GM23248 (cell line): ENCODE results near the gene KDM6A. TPM values are rescaled to one million over a fixed set of nuclear protein-coding genes. Genes with fewer than 3 reads are reported as not detected.
"Not testable (repeated sequence)": the region's sequence is repeated elsewhere in the genome, so short reads cannot be mapped to it uniquely, and the experiment has no call there.

Source experiments
- DNase-seq: peaks from one replicate; pipeline ENCODE4 v3.0.0-alpha.2; 2015
- H2AFZ ChIP-seq: fragments of 200-600 bp; sonication (generic); 2 replicates; pipeline ENCODE4 v1.6.1; 2016; ENCODE audit warnings: antibody characterized with exemption
- H3F3A ChIP-seq: fragments of 200-600 bp; sonication (generic); 2 replicates; pipeline ENCODE4 v1.6.1; 2016; ENCODE audit warnings: mild to moderate bottlenecking, antibody characterized with exemption, mixed run types; ENCODE audit not compliant: insufficient read depth
- H3K27ac ChIP-seq: fragments of 200-600 bp; sonication (generic); 2 replicates; pipeline ENCODE4 v1.5.1; 2016; ENCODE audit warnings: mild to moderate bottlenecking
- H3K27me3 ChIP-seq: fragments of 200-600 bp; sonication (generic); replicated peaks from 2 replicates; pipeline ENCODE4 v1.6.1; 2016; ENCODE audit warnings: mild to moderate bottlenecking; ENCODE audit not compliant: insufficient read depth
- H3K36me3 ChIP-seq: fragments of 200-600 bp; sonication (generic); 2 replicates; pipeline ENCODE4 v1.6.1; 2016; ENCODE audit warnings: low read depth, mild to moderate bottlenecking
- H3K4me1 ChIP-seq: fragments of 200-600 bp; sonication (generic); 2 replicates; pipeline ENCODE4 v1.6.1; 2016; ENCODE audit warnings: mild to moderate bottlenecking; ENCODE audit not compliant: insufficient read depth
- H3K4me2 ChIP-seq: fragments of 200-600 bp; sonication (generic); one replicate; pipeline ENCODE4 v1.6.1; 2016; ENCODE audit warnings: mild to moderate bottlenecking; ENCODE audit not compliant: unreplicated experiment
- H3K4me3 ChIP-seq: fragments of 200-600 bp; sonication (generic); 2 replicates; pipeline ENCODE4 v1.5.1; 2016; ENCODE audit warnings: mild to moderate bottlenecking
- H3K79me2 ChIP-seq: fragments of 200-600 bp; sonication (generic); 2 replicates; pipeline ENCODE4 v1.6.1; 2016; ENCODE audit warnings: mild to moderate bottlenecking; ENCODE audit not compliant: insufficient read depth
- H3K9ac ChIP-seq: fragments of 200-600 bp; sonication (generic); 2 replicates; pipeline ENCODE4 v1.6.1; 2016; ENCODE audit warnings: mild to moderate bottlenecking
- H3K9me2 ChIP-seq: fragments of 200-600 bp; sonication (generic); 2 replicates; pipeline ENCODE4 v1.6.1; 2016; ENCODE audit warnings: mixed run types, mild to moderate bottlenecking, moderate library complexity; ENCODE audit not compliant: insufficient read depth
- H3K9me3 ChIP-seq: fragments of 200-600 bp; sonication (generic); one replicate; pipeline ENCODE4 v1.6.1; 2017; ENCODE audit warnings: low read depth
- H4K20me1 ChIP-seq: fragments of 200-600 bp; sonication (generic); 2 replicates; pipeline ENCODE4 v1.6.0; 2016; ENCODE audit not compliant: insufficient read depth
- EZH2 ChIP-seq: fragments of 200-600 bp; sonication (generic); IDR thresholded peaks from 2 replicates; pipeline ENCODE4 v1.6.1; 2018; ENCODE audit warnings: antibody characterized with exemption, mild to moderate bottlenecking; ENCODE audit not compliant: insufficient read depth, poor library complexity, severe bottlenecking
- EZH2phosphoT487 ChIP-seq: fragments of 200-600 bp; sonication (generic); IDR thresholded peaks from 2 replicates; pipeline ENCODE4 v1.6.1; 2018; ENCODE audit warnings: antibody characterized with exemption, moderate library complexity, mild to moderate bottlenecking, low read depth; ENCODE audit not compliant: insufficient read depth
- WGBS, 2 experiments: methylation state at CpG; one replicate each; pipeline ENCODE4 v1.1.6; 2015 to 2017; ENCODE audit warnings: low lambda C conversion rate in 2 of 2, low coverage in 1 of 2; ENCODE audit errors: missing lambda C conversion rate in 2 of 2; 5-methylcytosine and 5-hydroxymethylcytosine counted together
- in situ Hi-C: fragments of 300-500 bp; cut with MboI; formaldehyde crosslinking; loops from 2 replicates; pipeline ENCODE4 v1.15.0; 2020
- polyA plus RNA-seq: library from polyadenylated mRNA; unstranded; fragments of >200 nt; fragmentation: Nextera tagmentation; extraction: Ambion mirVana; gene quantifications from 2 replicates; pipeline ENCODE4 v1.2.1, GENCODE V29; 2016
- total RNA-seq: library from RNA; depleted of rRNA; stranded (reverse); fragments of >200 nt; shearing (Covaris generic); gene quantifications from 2 replicates; pipeline ENCODE4 v1.2.3, GENCODE V29; 2014

The KDM6A gene
- total and polyA plus RNA-seq, 2 experiments from 2014 or later = 5.8 to 12.0 TPM

- no peaks in the 10 kb centered on the region for H4K20me1 ChIP-seq
- TF ChIP-seq EZH2phosphoT487 (no peak), EZH2 (no peak)
- no peak overlapping the region for H3K9ac ChIP-seq
- no peak overlapping the region for H3K4me2 ChIP-seq
- no peaks in the 10 kb centered on the region for H3K9me3 ChIP-seq
- no peak for DNase-seq
- H3K36me3 ChIP-seq = no peaks in the 10 kb centered on the region
- no peaks in the 10 kb centered on the region for H3K79me2 ChIP-seq
- in situ Hi-C loops = loop anchor here (25.0 kb wide), 1 partner anchor 92 kb away; no protein-coding TSS in a partner anchor
- no peaks in the 10 kb centered on the region for H3K27me3 ChIP-seq
- H3K27ac ChIP-seq = no peak overlapping the region
- no peak overlapping the region for H2AFZ ChIP-seq
- no peak overlapping the region for H3K4me3 ChIP-seq
- no peaks in the 10 kb centered on the region for H3K9me2 ChIP-seq
- H3K4me1 ChIP-seq = no peaks in the 10 kb centered on the region
- H3F3A ChIP-seq = no peaks in the 10 kb centered on the region
- WGBS, 2 experiments = 84 to 89% methylated on average over 4 of the region's 4 CpGs
Observed at GRCh38 chrX:45128896-45129454, 256.0 kb downstream of the KDM6A start.

GRCh38 chrX:45133465-45133864, 260.5 kb downstream of the KDM6A start:
- in situ Hi-C loops = loop anchor here (25.0 kb wide), 1 partner anchor 96 kb away; no protein-coding TSS in a partner anchor
- Histone ChIP-seq H3F3A (no peaks in the 10 kb centered on the region), H3K27me3 (no peaks in the 10 kb centered on the region), H3K4me1 (no peaks in the 10 kb centered on the region), H3K79me2 (no peaks in the 10 kb centered on the region), H3K27ac (no peak overlapping the region), H3K9me2 (no peaks in the 10 kb centered on the region), H3K4me2 (no peak overlapping the region), H2AFZ (no peak overlapping the region), H3K9me3 (no peaks in the 10 kb centered on the region), H3K4me3 (no peak overlapping the region), H3K36me3 (no peaks in the 10 kb centered on the region), H3K9ac (no peak overlapping the region), H4K20me1 (no peaks in the 10 kb centered on the region)
- TF ChIP-seq EZH2 = no peak
- no peak for TF ChIP-seq EZH2phosphoT487
- DNase-seq = no peak
- WGBS, 2 experiments = 62 to 70% methylated on average over 3 of the region's 3 CpGs

DNA sequence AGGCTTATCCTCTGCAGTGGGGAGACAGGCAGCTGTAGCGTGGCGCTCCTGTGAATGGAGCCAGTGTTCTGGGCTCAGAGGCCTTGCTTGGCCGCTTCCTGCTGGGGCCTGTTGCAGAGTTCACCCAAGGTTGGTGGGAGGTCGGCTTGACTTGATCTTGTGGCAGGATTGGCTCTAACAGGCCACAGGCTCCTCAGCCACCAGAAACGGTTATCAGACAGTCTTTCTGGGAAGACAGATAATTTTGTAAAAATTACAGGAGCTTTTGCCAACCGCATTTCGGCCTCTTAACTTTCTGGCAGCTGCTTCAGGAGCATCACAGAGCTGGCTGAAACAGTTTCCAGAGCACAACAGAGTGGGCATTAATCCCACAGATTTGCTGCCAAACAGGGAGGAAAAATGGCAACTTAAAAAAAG, 261.3 kb downstream of the KDM6A start:
- Histone ChIP-seq H3K9me2 (no peaks in the 10 kb centered on the region), H4K20me1 (no peaks in the 10 kb centered on the region), H3K27ac (no peak overlapping the region), H3K9me3 (no peaks in the 10 kb centered on the region), H2AFZ (peak overlapping the region; percentile 48; the same call in 1 of the 2 replicates), H3K27me3 (no peaks in the 10 kb centered on the region), H3K4me1 (no peaks in the 10 kb centered on the region), H3F3A (no peaks in the 10 kb centered on the region), H3K36me3 (no peaks in the 10 kb centered on the region), H3K9ac (no peak overlapping the region), H3K79me2 (no peaks in the 10 kb centered on the region), H3K4me3 (no peak overlapping the region), H3K4me2 (no peak overlapping the region)
- DNase-seq = no peak
- 31 to 47% methylated on average over 7 of the region's 7 CpGs for WGBS, 2 experiments
- in situ Hi-C loops = loop anchor here (25.0 kb wide), 1 partner anchor 97 kb away; no protein-coding TSS in a partner anchor
- TF ChIP-seq EZH2 (no peak), EZH2phosphoT487 (no peak)

- Histone ChIP-seq H3K27me3 (no peaks in the 10 kb centered on the region), H4K20me1 (no peaks in the 10 kb centered on the region), H2AFZ (peak overlapping the region; percentile 48; the same call in 1 of the 2 replicates), H3K36me3 (no peaks in the 10 kb centered on the region), H3K27ac (no peak overlapping the region), H3K9ac (no peak overlapping the region), H3K9me2 (no peaks in the 10 kb centered on the region), H3K9me3 (no peaks in the 10 kb centered on the region), H3K4me1 (no peaks in the 10 kb centered on the region), H3K4me3 (no peak overlapping the region), H3K4me2 (no peak overlapping the region), H3F3A (no peaks in the 10 kb centered on the region), H3K79me2 (no peaks in the 10 kb centered on the region)
- in situ Hi-C loops = loop anchor here (25.0 kb wide), 1 partner anchor 97 kb away; no protein-coding TSS in a partner anchor
- WGBS, 2 experiments = 18 to 21% methylated on average over 3 of the region's 3 CpGs
- DNase-seq = no peak
- TF ChIP-seq EZH2phosphoT487 = no peak
- TF ChIP-seq EZH2 = no peak
Observed at GRCh38 chrX:45134775-45135174, 261.8 kb downstream of the KDM6A start.

GRCh38 chrX:45135391-45136075, 262.5 kb downstream of the KDM6A start:
- not testable (repeated sequence) for H3K27me3 ChIP-seq, DNase-seq, H4K20me1 ChIP-seq, H3K9me3 ChIP-seq, H3K27ac ChIP-seq, H3K9ac ChIP-seq, H3K79me2 ChIP-seq, H3K4me2 ChIP-seq, H3K9me2 ChIP-seq, H3F3A ChIP-seq, H3K36me3 ChIP-seq, H3K4me1 ChIP-seq, H2AFZ ChIP-seq, H3K4me3 ChIP-seq
- in situ Hi-C loops = loop anchor here (25.0 kb wide), 1 partner anchor 98 kb away; no protein-coding TSS in a partner anchor
- 73 to 83% methylated on average over 4 of the region's 4 CpGs for WGBS, 2 experiments
